NT2/D1 (cell line): ENCODE measurements around the gene FAM216A.
"Not testable (repeated sequence)": the region's sequence is repeated elsewhere in the genome, so short reads cannot be mapped to it uniquely, and the experiment has no call there.

ENCODE experiments used
- YY1 ChIP-seq: IDR thresholded peaks from 2 replicates; pipeline ENCODE4 v1.6.1; 2011; ENCODE audit not compliant: insufficient read length, insufficient read depth
- ZNF274 ChIP-seq: IDR thresholded peaks from 2 replicates; pipeline ENCODE4 v1.6.1; 2011; ENCODE audit warnings: mild to moderate bottlenecking, low read depth, low read length

DNA sequence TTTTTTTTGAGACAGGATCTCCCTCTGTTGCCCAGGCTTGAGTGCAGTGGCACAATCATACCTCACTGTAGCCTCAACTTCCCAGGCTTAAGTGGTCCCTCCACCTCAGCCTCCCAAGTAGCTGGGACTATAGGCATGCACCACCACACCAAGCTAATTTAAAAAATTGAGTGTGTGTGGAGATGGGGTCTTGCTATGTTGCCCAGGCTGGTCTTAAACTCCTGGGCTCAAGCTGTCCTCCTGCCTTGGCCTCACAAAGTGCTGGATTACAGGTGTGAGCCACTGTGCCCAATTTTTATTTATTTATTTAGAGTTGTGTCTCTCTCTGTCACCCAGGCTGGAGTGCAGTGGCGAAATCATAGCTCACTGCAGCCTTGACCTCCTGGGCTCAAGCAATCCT lies 48.0 kb upstream of the FAM216A start:
- not testable (repeated sequence) for TF ChIP-seq YY1, ZNF274
